Smooth muscle cell (in vitro differentiated cells): Measurements from ENCODE around the gene USP32. TPM values are rescaled to one million over a fixed set of nuclear protein-coding genes. Genes with fewer than 3 reads are reported as not detected.

Experiments used
- DNase-seq: peaks from one replicate; lab custom pipeline; 2025; ENCODE audit not compliant: unreplicated experiment; lab: John Stamatoyannopoulos, UW
- H2AFZ ChIP-seq: fragments of 200-600 bp; sonication (generic); 2 replicates; pipeline ENCODE4 v1.6.0; 2016; ENCODE audit warnings: antibody characterized with exemption, low read depth, mild to moderate bottlenecking
- H3F3A ChIP-seq: fragments of 200-600 bp; sonication (generic); 2 replicates; pipeline ENCODE4 v1.6.0; 2017; ENCODE audit warnings: antibody characterized with exemption, low read depth
- H3K27ac ChIP-seq: fragments of 200-600 bp; sonication (generic); 2 replicates; pipeline ENCODE4 v1.5.1; 2016; ENCODE audit warnings: low read depth, mild to moderate bottlenecking
- H3K27me3 ChIP-seq: fragments of 200-600 bp; sonication (generic); 2 replicates; pipeline ENCODE4 v1.6.1; 2016; ENCODE audit warnings: low read depth, mild to moderate bottlenecking
- H3K36me3 ChIP-seq: fragments of 200-600 bp; sonication (generic); 2 replicates; pipeline ENCODE4 v1.5.1; 2016; ENCODE audit warnings: low read depth
- H3K4me1 ChIP-seq: fragments of 200-600 bp; sonication (generic); 2 replicates; pipeline ENCODE4 v1.5.1; 2016; ENCODE audit warnings: low read depth
- H3K4me2 ChIP-seq: fragments of 200-600 bp; sonication (generic); 2 replicates; pipeline ENCODE4 v1.6.0; 2016; ENCODE audit warnings: mild to moderate bottlenecking
- H3K4me3 ChIP-seq: fragments of 200-600 bp; sonication (generic); 2 replicates; pipeline ENCODE4 v1.5.1; 2016; ENCODE audit warnings: mild to moderate bottlenecking
- H3K79me2 ChIP-seq: fragments of 200-600 bp; sonication (generic); 2 replicates; pipeline ENCODE4 v1.6.0; 2016; ENCODE audit warnings: low read depth, mild to moderate bottlenecking
- H3K9ac ChIP-seq: fragments of 200-600 bp; sonication (generic); 2 replicates; pipeline ENCODE4 v1.6.0; 2016; ENCODE audit warnings: low read depth
- H3K9me3 ChIP-seq: fragments of 200-600 bp; sonication (generic); replicated peaks from 2 replicates; pipeline ENCODE4 v1.5.1; 2016; ENCODE audit warnings: low read depth
- H4K20me1 ChIP-seq: fragments of 200-600 bp; sonication (generic); 2 replicates; pipeline ENCODE4 v1.6.0; 2016; ENCODE audit warnings: low read depth
- CTCF ChIP-seq: fragments of 200-600 bp; sonication (generic); IDR thresholded peaks from 2 replicates; pipeline ENCODE4 v1.5.1; 2017; ENCODE audit warnings: borderline replicate concordance, mild to moderate bottlenecking, antibody characterized with exemption; ENCODE audit not compliant: insufficient read depth, poor library complexity, severe bottlenecking
- WGBS: methylation state at CpG from one replicate; pipeline ENCODE4 v1.1.7; 2016; ENCODE audit warnings: low lambda C conversion rate; 5-methylcytosine and 5-hydroxymethylcytosine counted together
- polyA plus RNA-seq: library from polyadenylated mRNA; unstranded; fragments of >200 nt; fragmentation: Nextera tagmentation; extraction: Ambion mirVana; gene quantifications from 2 replicates; pipeline ENCODE4 v1.2.1, GENCODE V29; 2016
- total RNA-seq: library from RNA; depleted of rRNA; stranded (reverse); fragments of >200 nt; gene quantifications from 2 replicates; pipeline ENCODE4 v1.2.3, GENCODE V29; 2014

Gene USP32
- total and polyA plus RNA-seq, 2 experiments from 2014 or later = 10.5 to 21.7 TPM

- Histone ChIP-seq H3K36me3 (no peaks in the 10 kb centered on the region), H3K4me1 (peaks cover 5% of the 10 kb centered on the region), H3K27ac (no peak overlapping the region), H3K4me2 (peak overlapping the region; percentile 96), H3K27me3 (peaks cover 35% of the 10 kb centered on the region), H3K4me3 (peak overlapping the region; percentile 61), H3K9ac (no peak overlapping the region), H4K20me1 (no peaks in the 10 kb centered on the region), H3K9me3 (no peaks in the 10 kb centered on the region), H3F3A (no peaks in the 10 kb centered on the region), H3K79me2 (no peaks in the 10 kb centered on the region), H2AFZ (no peak overlapping the region)
- 85% methylated on average over 13 of the region's 13 CpGs for WGBS
- DNase-seq = no peak
- no peak for TF ChIP-seq CTCF
Observed at GRCh38 chr17:60135951-60136666, 255.8 kb downstream of the USP32 start.

- H3K79me2 ChIP-seq = no peaks in the 10 kb centered on the region
- peaks cover 28% of the 10 kb centered on the region for H3K27me3 ChIP-seq
- peak overlapping the region; percentile 61 for H3K4me3 ChIP-seq
- peak overlapping the region; percentile 96 for H3K4me2 ChIP-seq
- peak overlapping the region; percentile 63 for H3K9ac ChIP-seq
- H4K20me1 ChIP-seq = no peaks in the 10 kb centered on the region
- no peaks in the 10 kb centered on the region for H3F3A ChIP-seq
- no peak for TF ChIP-seq CTCF
- H3K9me3 ChIP-seq = no peaks in the 10 kb centered on the region
- peak overlapping the region; percentile 17 for H3K27ac ChIP-seq
- DNase-seq = peak; percentile 31
- H2AFZ ChIP-seq = peak overlapping the region; percentile 84
- H3K4me1 ChIP-seq = peaks cover 5% of the 10 kb centered on the region
- WGBS = 4% methylated on average over 50 of the region's 54 CpGs
- H3K36me3 ChIP-seq = no peaks in the 10 kb centered on the region
Observed at GRCh38 chr17:60135151-60135950, 256.6 kb downstream of the USP32 start.

GRCh38 chr17:60134396-60135150, 257.4 kb downstream of the USP32 start:
- H3K4me1 ChIP-seq = peaks cover 4% of the 10 kb centered on the region
- no peak overlapping the region for H3K27ac ChIP-seq
- H4K20me1 ChIP-seq = no peaks in the 10 kb centered on the region
- H3K4me3 ChIP-seq = peak overlapping the region; percentile 61
- DNase-seq = no peak
- H3K27me3 ChIP-seq = peaks cover 21% of the 10 kb centered on the region
- H3K79me2 ChIP-seq = no peaks in the 10 kb centered on the region
- no peaks in the 10 kb centered on the region for H3F3A ChIP-seq
- peak overlapping the region; percentile 84 for H2AFZ ChIP-seq
- H3K9me3 ChIP-seq = no peaks in the 10 kb centered on the region
- H3K9ac ChIP-seq = peak overlapping the region; percentile 63
- H3K4me2 ChIP-seq = peak overlapping the region; percentile 96
- WGBS = 22% methylated on average over 16 of the region's 16 CpGs
- no peaks in the 10 kb centered on the region for H3K36me3 ChIP-seq
- no peak for TF ChIP-seq CTCF
